Transverse colon (tissue), 4 donors: Measurements from ENCODE around the gene GMPPA.

Source experiments
- POLR2AphosphoS5 ChIP-seq, 3 donors: sonication (generic); formaldehyde crosslinking; IDR thresholded peaks; one replicate each; pipeline ENCODE4 v1.6.1; 2016; ENCODE audit warnings: antibody characterized with exemption in 3 of 3
- TF ChIP-seq, protein P1 (sequence below), 5 experiments: fragments of 200-600 bp in 3 of 5; fragments of 450-650 bp in 2 of 5; sonication (generic) in 3 of 5; IDR thresholded peaks; 1 replicate in 2 of 5; 2 replicates in 3 of 5; pipeline ENCODE4 v1.5.1; 2016 to 2017; ENCODE audit warnings: antibody characterized with exemption in 5 of 5, inconsistent platforms in 3 of 5, mild to moderate bottlenecking in 2 of 5, moderate library complexity in 1 of 5

DNA sequence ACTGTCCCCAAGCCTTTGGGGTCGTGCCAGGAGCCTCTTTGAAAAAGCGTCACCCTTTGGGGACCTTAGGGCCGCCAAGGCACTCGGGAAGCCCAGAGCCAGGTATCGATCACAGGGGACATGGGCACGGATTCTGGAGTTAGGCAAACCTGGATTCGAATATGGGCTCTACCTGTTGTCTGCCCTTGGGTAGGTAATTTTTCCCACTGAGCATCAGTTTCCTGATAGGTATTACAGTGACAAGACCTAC, 54.4 kb downstream of the GMPPA start:
- TF ChIP-seq POLR2AphosphoS5 (IDR thresholded peaks at IDR 0.05) = no peak
- TF ChIP-seq, protein P1, sequence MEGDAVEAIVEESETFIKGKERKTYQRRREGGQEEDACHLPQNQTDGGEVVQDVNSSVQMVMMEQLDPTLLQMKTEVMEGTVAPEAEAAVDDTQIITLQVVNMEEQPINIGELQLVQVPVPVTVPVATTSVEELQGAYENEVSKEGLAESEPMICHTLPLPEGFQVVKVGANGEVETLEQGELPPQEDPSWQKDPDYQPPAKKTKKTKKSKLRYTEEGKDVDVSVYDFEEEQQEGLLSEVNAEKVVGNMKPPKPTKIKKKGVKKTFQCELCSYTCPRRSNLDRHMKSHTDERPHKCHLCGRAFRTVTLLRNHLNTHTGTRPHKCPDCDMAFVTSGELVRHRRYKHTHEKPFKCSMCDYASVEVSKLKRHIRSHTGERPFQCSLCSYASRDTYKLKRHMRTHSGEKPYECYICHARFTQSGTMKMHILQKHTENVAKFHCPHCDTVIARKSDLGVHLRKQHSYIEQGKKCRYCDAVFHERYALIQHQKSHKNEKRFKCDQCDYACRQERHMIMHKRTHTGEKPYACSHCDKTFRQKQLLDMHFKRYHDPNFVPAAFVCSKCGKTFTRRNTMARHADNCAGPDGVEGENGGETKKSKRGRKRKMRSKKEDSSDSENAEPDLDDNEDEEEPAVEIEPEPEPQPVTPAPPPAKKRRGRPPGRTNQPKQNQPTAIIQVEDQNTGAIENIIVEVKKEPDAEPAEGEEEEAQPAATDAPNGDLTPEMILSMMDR (IDR thresholded peaks at IDR 0.05) = no peak
